HepG2 (cell line): ENCODE measurements around the gene MRNIP. TPM values are rescaled to one million over a fixed set of nuclear protein-coding genes. Genes with fewer than 3 reads are reported as not detected.

Source experiments
- ATAC-seq: fragments of 200-7000 bp; cut with Tn5 transposase; 3 replicates; pipeline ENCODE4 v1.9.1; 2020; ENCODE audit warnings: mild to moderate bottlenecking, moderate library complexity
- BruUV-seq: library from RNA; stranded (reverse); fragments of 400-500 nt; replicated peaks from 2 replicates; lab custom pipeline; 2021; lab: Mats Ljungman, UMichigan
- CTCF ChIA-PET: fragments of 300-600 bp; formaldehyde crosslinking; extraction: SDS; loops from one replicate; lab custom pipeline; 2021; ENCODE audit warnings: low total read pairs, inconsistent platforms, low intra/inter-chr PET ratio; lab: Yijun Ruan, JAX
- POLR2A ChIA-PET: fragments of 350-600 bp; sonication (Branson Sonifier 250); formaldehyde crosslinking; loops from one replicate; lab custom pipeline; 2020; ENCODE audit warnings: antibody characterized with exemption, inconsistent platforms; lab: Yijun Ruan, JAX
- DNase-seq: peaks from one replicate; pipeline ENCODE4 v3.0.0-alpha.2; 2015; ENCODE audit warnings: low spot score
- FAIRE-seq: peaks from 3 replicates; lab custom pipeline; 2011; peaks lifted over from hg19 to GRCh38; lab: Jason Lieb, UNC
- H2AFZ ChIP-seq: one replicate; pipeline ENCODE4 v1.6.1; 2011; ENCODE audit warnings: low read length, inconsistent platforms
- H3K27ac ChIP-seq: fragments of 300-600 bp; 3 replicates; pipeline ENCODE4 v1.8.0; 2011; ENCODE audit warnings: mixed run types, mild to moderate bottlenecking, mixed read lengths, low read length, inconsistent platforms; ENCODE audit not compliant: insufficient read depth; ENCODE audit errors: extremely low read length
- H3K27me3 ChIP-seq, 2 experiments: fragments of 200-600 bp in 1 of 2; 2 replicates in 1 of 2; 3 replicates in 1 of 2; pipeline versions ENCODE4 v1.6.0 to v1.8.0; 2011; ENCODE audit warnings: low read length in 2 of 2, mild to moderate bottlenecking in 2 of 2, moderate library complexity in 2 of 2, inconsistent platforms in 1 of 2; ENCODE audit not compliant: insufficient read depth in 2 of 2, control insufficient read depth in 1 of 2
- H3K36me3 ChIP-seq, 2 experiments: fragments of 200-600 bp in 1 of 2; replicated peaks in 1 of 2; 2 replicates in 1 of 2; 3 replicates in 1 of 2; pipeline versions ENCODE4 v1.5.1 to v1.8.0; 2011; ENCODE audit warnings: low read length in 2 of 2, inconsistent platforms in 1 of 2; ENCODE audit not compliant: insufficient read depth in 2 of 2, control insufficient read depth in 1 of 2
- H3K4me1 ChIP-seq: 2 replicates; pipeline ENCODE4 v1.5.1; 2012; ENCODE audit warnings: low read length, inconsistent platforms; ENCODE audit not compliant: insufficient read depth
- H3K4me2 ChIP-seq: 2 replicates; pipeline ENCODE4 v1.6.0; 2011; ENCODE audit warnings: low read depth, low read length, inconsistent platforms
- H3K4me3 ChIP-seq, 3 experiments: fragments of 200-600 bp in 1 of 3; sonication (generic), shearing (Covaris generic) in 1 of 3; replicated peaks in 1 of 3; 2 replicates each; pipeline ENCODE4 v1.5.1; 2011 to 2016; ENCODE audit warnings: low read length in 3 of 3, inconsistent platforms in 2 of 3, low read depth in 2 of 3, mild to moderate bottlenecking in 2 of 3, control low read depth in 1 of 3, mixed read lengths in 1 of 3; ENCODE audit not compliant: insufficient read depth in 1 of 3
- H3K79me2 ChIP-seq: one replicate; pipeline ENCODE4 v1.6.1; 2011; ENCODE audit warnings: low read length, inconsistent platforms; ENCODE audit not compliant: insufficient read depth
- H3K9ac ChIP-seq: 2 replicates; pipeline ENCODE4 v1.6.0; 2011; ENCODE audit warnings: mild to moderate bottlenecking, low read depth, low read length, inconsistent platforms; ENCODE audit not compliant: insufficient read depth
- H3K9me3 ChIP-seq: 2 replicates; pipeline ENCODE4 v1.5.1; 2012; ENCODE audit warnings: mild to moderate bottlenecking, low read length
- H4K20me1 ChIP-seq: 2 replicates; pipeline ENCODE4 v1.6.0; 2011; ENCODE audit warnings: inconsistent platforms, mild to moderate bottlenecking, low read length, moderate library complexity; ENCODE audit not compliant: insufficient read depth
- AHR ChIP-seq: IDR thresholded peaks from 2 replicates; pipeline ENCODE4 v1.6.1; 2018; ENCODE audit warnings: missing genetic modification reagents, missing compliant biosample characterization
- ATF7 ChIP-seq, 2 experiments: fragments of 450-650 bp in 1 of 2; sonication (generic) in 1 of 2; formaldehyde crosslinking in 1 of 2; IDR thresholded peaks; 2 replicates each; pipeline versions ENCODE4 v1.4.0 to v1.6.1; 2016 to 2020; ENCODE audit warnings: antibody characterized with exemption in 1 of 2, mild to moderate bottlenecking in 1 of 2, missing genetic modification reagents in 1 of 2
- FOXK1 ChIP-seq: sonication (generic); formaldehyde crosslinking; IDR thresholded peaks from 2 replicates; pipeline ENCODE4 v1.4.0; 2020; ENCODE audit warnings: low read depth, missing genetic modification reagents, borderline replicate concordance
- MZF1 ChIP-seq: sonication (generic); formaldehyde crosslinking; IDR thresholded peaks from 2 replicates; pipeline ENCODE4 v1.8.1; 2023; ENCODE audit warnings: mild to moderate bottlenecking, missing genetic modification reagents, borderline replicate concordance
- NFYB ChIP-seq: sonication (generic); formaldehyde crosslinking; IDR thresholded peaks from 2 replicates; pipeline ENCODE4 v1.4.0; 2020; ENCODE audit warnings: missing genetic modification reagents
- NR2C2 ChIP-seq: sonication (generic); formaldehyde crosslinking; IDR thresholded peaks from 2 replicates; pipeline ENCODE4 v1.4.0; 2020; ENCODE audit warnings: missing genetic modification reagents, mild to moderate bottlenecking, moderate library complexity, borderline replicate concordance
- RBFOX2 ChIP-seq: fragments of 200-400 bp; formaldehyde crosslinking; IDR thresholded peaks from 2 replicates; pipeline ENCODE4 v1.6.1; 2017; ENCODE audit warnings: low read depth, mild to moderate bottlenecking, low read length
- SRSF4 ChIP-seq: fragments of 200-400 bp; formaldehyde crosslinking; IDR thresholded peaks from one replicate; pipeline ENCODE4 v1.6.1; 2018; ENCODE audit warnings: mild to moderate bottlenecking, low read depth, low read length, moderate library complexity; ENCODE audit not compliant: poor library complexity, severe bottlenecking
- SRY ChIP-seq: sonication (generic); formaldehyde crosslinking; IDR thresholded peaks from 2 replicates; pipeline ENCODE4 v1.8.0; 2022; ENCODE audit warnings: mild to moderate bottlenecking, missing genetic modification reagents
- TBX2 ChIP-seq: sonication (generic); formaldehyde crosslinking; IDR thresholded peaks from 2 replicates; pipeline ENCODE4 v1.5.0; 2020; ENCODE audit warnings: missing genetic modification reagents, mild to moderate bottlenecking, borderline replicate concordance
- ZFP62 ChIP-seq: sonication (generic); formaldehyde crosslinking; IDR thresholded peaks from 2 replicates; pipeline ENCODE4 v1.4.0; 2020; ENCODE audit warnings: missing genetic modification reagents
- ZMYM4 ChIP-seq: sonication (generic); formaldehyde crosslinking; IDR thresholded peaks from 2 replicates; pipeline ENCODE4 v1.8.1; 2023; ENCODE audit warnings: mild to moderate bottlenecking, missing genetic modification reagents
- ZNF225 ChIP-seq: sonication (generic); formaldehyde crosslinking; IDR thresholded peaks from 2 replicates; pipeline ENCODE4 v1.4.0; 2020; ENCODE audit warnings: mild to moderate bottlenecking, missing genetic modification reagents
- ZNF24 ChIP-seq: fragments of 450-650 bp; IDR thresholded peaks from 2 replicates; pipeline ENCODE4 v1.6.1; 2017; ENCODE audit warnings: antibody characterized with exemption, mild to moderate bottlenecking
- ZNF766 ChIP-seq: sonication (generic); formaldehyde crosslinking; IDR thresholded peaks from 2 replicates; pipeline ENCODE4 v1.5.0; 2020; ENCODE audit warnings: missing genetic modification reagents, borderline replicate concordance
- ZSCAN22 ChIP-seq: sonication (generic); formaldehyde crosslinking; IDR thresholded peaks from 2 replicates; pipeline ENCODE4 v1.4.0; 2020; ENCODE audit warnings: mild to moderate bottlenecking, missing genetic modification reagents
- WGBS: methylation state at CpG from one replicate; pipeline ENCODE4 v1.1.6; 2017; ENCODE audit warnings: low lambda C conversion rate; 5-methylcytosine and 5-hydroxymethylcytosine counted together
- in situ Hi-C: cut with HindIII; loops from 2 replicates; pipeline ENCODE4 v1.10.0; 2017; ENCODE audit warnings: low pct_unique_long_range_greater_than_20kb; ENCODE audit not compliant: extremely low pct_ligation_motif_present
- intact Hi-C: fragments of 100-400 bp; cut with micrococcal nuclease; formaldehyde crosslinking; loops from one replicate; pipeline ENCODE4 v1.10.0; 2022; ENCODE audit not compliant: unreplicated experiment
- polyA plus RNA-seq, 8 experiments: library from polyadenylated mRNA; depleted of rRNA in 3 of 8; stranded (reverse) in 7 of 8; unstranded in 1 of 8; fragments of >200 nt; fragmentation: Illumina TruSeq in 4 of 8; extraction: Trizol in 4 of 8; gene quantifications; 2 replicates each; pipeline versions ENCODE4 v1.2.1 to v1.2.3, GENCODE V29; 2011 to 2016; ENCODE audit warnings: low read depth in 4 of 8, missing spikeins in 1 of 8, mixed read lengths in 1 of 8; ENCODE audit not compliant: insufficient read depth in 1 of 8
- total RNA-seq, 5 experiments: library from RNA; depleted of rRNA; stranded (reverse); fragments of >200 nt; fragmentation: Illumina TruSeq; extraction: Trizol; gene quantifications; 2 replicates each; pipeline ENCODE4 v1.2.3, GENCODE V29; 2016; ENCODE audit warnings: low read depth in 1 of 5
- TF ChIP-seq, protein P1 (sequence below): sonication (generic); formaldehyde crosslinking; IDR thresholded peaks from 2 replicates; pipeline ENCODE4 v1.4.0; 2020; ENCODE audit warnings: missing genetic modification reagents
- TF ChIP-seq, protein P2 (sequence below): IDR thresholded peaks from 2 replicates; pipeline ENCODE4 v1.6.1; 2016; ENCODE audit warnings: mild to moderate bottlenecking, missing biosample characterization, missing genetic modification reagents
- TF ChIP-seq, protein P3 (sequence below): sonication (generic); formaldehyde crosslinking; IDR thresholded peaks from 2 replicates; pipeline ENCODE4 v1.5.0; 2020; ENCODE audit warnings: missing genetic modification reagents
- TF ChIP-seq, protein P4 (sequence below): sonication (generic); formaldehyde crosslinking; IDR thresholded peaks from 2 replicates; pipeline ENCODE4 v1.9.0; 2021; ENCODE audit warnings: missing genetic modification reagents, mild to moderate bottlenecking, borderline replicate concordance

MRNIP gene
- total and polyA plus RNA-seq, 2 of the 13 experiments (the other 11 are each of a cell fraction or from before 2014, with no cell fraction given) = 15.5 to 34.1 TPM

DNA sequence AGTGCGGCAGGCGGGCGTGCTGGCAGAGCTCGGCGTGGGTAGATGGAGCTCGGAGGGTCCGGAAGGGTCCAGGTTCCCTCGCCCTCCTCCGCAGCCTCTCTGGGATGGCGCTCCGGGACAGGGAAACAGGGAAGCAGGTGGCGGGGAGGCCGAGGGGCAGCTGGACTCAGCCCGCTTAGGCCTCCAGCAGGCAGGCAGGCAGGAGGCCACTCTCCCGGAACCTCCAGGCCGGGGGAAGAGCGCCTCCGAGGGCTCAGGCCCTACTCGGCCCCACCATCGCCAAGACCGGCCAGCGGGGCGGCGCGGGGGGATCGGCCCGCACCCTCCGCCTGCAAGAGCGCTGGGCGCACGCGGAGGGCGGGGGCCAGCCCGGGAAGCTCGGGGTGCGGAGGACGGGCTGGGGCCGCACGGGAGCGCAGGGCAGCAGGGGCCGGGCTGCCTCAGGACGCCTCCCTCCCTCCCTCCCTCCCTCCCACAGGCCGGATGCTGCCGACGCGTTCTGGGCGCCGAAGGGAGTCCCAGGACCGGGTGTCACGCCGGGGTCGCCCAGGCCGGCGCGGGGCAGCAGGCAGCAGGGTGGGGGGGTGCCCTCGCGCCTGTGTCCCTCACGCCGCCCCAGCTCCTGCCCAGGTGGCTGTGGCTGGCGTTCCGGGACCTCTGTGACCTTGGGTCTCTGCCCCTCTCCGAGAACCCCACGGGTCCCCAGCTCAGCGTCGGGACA is 52.9 kb downstream of the MRNIP start:
- intact Hi-C loops (loop anchor here (2.0 kb wide), 2 partner anchors 13 to 21 kb away; no protein-coding TSS in a partner anchor), in situ Hi-C loops (no loop called here)
- POLR2A ChIA-PET = interaction anchor here (1.0 to 8.6 kb wide), 5 partner anchors 13 to 105 kb away, joined by 3 to 115 read pairs (median 7); partner anchors contain the start of gene SQSTM1
- Histone ChIP-seq H3K27ac (peak overlapping the region; percentile 89), H3K4me1 (peaks cover 43% of the 10 kb centered on the region), H4K20me1 (peaks cover 20% of the 10 kb centered on the region; the same call in 1 of the 2 replicates), H3K4me2 (peak overlapping the region; percentile 75), H3K36me3 (peaks cover 9 to 14% of the 10 kb centered on the region in 2 experiments; a peak in 3 of 5 replicates), H2AFZ (no peak overlapping the region), H3K9me3 (no peaks in the 10 kb centered on the region), H3K9ac (peak overlapping the region; percentile 86), H3K27me3 (no peaks in the 10 kb centered on the region), H3K4me3 (peak overlapping the region; percentile 60 to 95 (median 82)), H3K79me2 (peaks cover 27% of the 10 kb centered on the region)
- CTCF ChIA-PET = no interaction called here
- FAIRE-seq (no peak), ATAC-seq (peak; percentile 2), DNase-seq (no peak)
- no TSS peak for BruUV-seq
- WGBS = 3% methylated on average over 11 of the region's 65 CpGs
- TF ChIP-seq SRY = no peak
- no peak for TF ChIP-seq ZMYM4 (CRISPR knock-in tag)
- TF ChIP-seq RBFOX2 = peak; percentile 59
- no peak for TF ChIP-seq ZNF24
- TF ChIP-seq, protein P1, sequence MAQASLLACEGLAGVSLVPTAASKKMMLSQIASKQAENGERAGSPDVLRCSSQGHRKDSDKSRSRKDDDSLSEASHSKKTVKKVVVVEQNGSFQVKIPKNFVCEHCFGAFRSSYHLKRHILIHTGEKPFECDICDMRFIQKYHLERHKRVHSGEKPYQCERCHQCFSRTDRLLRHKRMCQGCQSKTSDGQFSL (CRISPR knock-in tag) = peak; percentile 85
- no peak for TF ChIP-seq MZF1 (CRISPR knock-in tag)
- TF ChIP-seq ZSCAN22 = no peak
- no peak for TF ChIP-seq NR2C2 (CRISPR knock-in tag)
- TF ChIP-seq ZFP62 (CRISPR knock-in tag) = no peak
- TF ChIP-seq SRSF4 = no peak
- TF ChIP-seq TBX2 (CRISPR knock-in tag) = peak; percentile 67
- 0 out of 2 replicates have a peak, but pooled peaks have one; percentile 62 for TF ChIP-seq AHR
- TF ChIP-seq, protein P2, sequence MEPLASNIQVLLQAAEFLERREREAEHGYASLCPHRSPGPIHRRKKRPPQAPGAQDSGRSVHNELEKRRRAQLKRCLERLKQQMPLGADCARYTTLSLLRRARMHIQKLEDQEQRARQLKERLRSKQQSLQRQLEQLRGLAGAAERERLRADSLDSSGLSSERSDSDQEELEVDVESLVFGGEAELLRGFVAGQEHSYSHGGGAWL = 0 out of 2 replicates have a peak, but pooled peaks have one; percentile 35
- no peak for TF ChIP-seq FOXK1
- no peak for TF ChIP-seq ATF7 (IDR thresholded peaks at IDR 0.05)
- TF ChIP-seq ATF7 (CRISPR knock-in tag; IDR thresholded peaks at IDR 0.05) = no peak
- TF ChIP-seq, protein P3, sequence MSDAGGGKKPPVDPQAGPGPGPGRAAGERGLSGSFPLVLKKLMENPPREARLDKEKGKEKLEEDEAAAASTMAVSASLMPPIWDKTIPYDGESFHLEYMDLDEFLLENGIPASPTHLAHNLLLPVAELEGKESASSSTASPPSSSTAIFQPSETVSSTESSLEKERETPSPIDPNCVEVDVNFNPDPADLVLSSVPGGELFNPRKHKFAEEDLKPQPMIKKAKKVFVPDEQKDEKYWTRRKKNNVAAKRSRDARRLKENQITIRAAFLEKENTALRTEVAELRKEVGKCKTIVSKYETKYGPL (CRISPR knock-in tag) = no peak
- TF ChIP-seq ZNF766 (CRISPR knock-in tag) = no peak
- peak; percentile 23; the same call in 1 of the 2 replicates for TF ChIP-seq ZNF225 (CRISPR knock-in tag)
- TF ChIP-seq, protein P4, sequence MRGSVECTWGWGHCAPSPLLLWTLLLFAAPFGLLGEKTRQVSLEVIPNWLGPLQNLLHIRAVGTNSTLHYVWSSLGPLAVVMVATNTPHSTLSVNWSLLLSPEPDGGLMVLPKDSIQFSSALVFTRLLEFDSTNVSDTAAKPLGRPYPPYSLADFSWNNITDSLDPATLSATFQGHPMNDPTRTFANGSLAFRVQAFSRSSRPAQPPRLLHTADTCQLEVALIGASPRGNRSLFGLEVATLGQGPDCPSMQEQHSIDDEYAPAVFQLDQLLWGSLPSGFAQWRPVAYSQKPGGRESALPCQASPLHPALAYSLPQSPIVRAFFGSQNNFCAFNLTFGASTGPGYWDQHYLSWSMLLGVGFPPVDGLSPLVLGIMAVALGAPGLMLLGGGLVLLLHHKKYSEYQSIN (CRISPR knock-in tag) = no peak
- TF ChIP-seq NFYB = no peak
